DND-41 (cell line): Measurements from ENCODE around the gene MMD2.

ENCODE experiments used
- ATAC-seq: fragments of 200-7000 bp; cut with Tn5 transposase; 3 replicates; pipeline ENCODE4 v1.9.1; 2021; ENCODE audit warnings: low read depth; ENCODE audit not compliant: insufficient read depth
- DNase-seq: peaks from one replicate; pipeline ENCODE4 v3.0.0-alpha.2; 2020
- H2AFZ ChIP-seq: 2 replicates; pipeline ENCODE4 v1.6.0; 2012; ENCODE audit warnings: low read depth, low read length
- H3K27ac ChIP-seq: 2 replicates; pipeline ENCODE4 v1.5.1; 2012; ENCODE audit warnings: low read length, inconsistent platforms
- H3K27me3 ChIP-seq: fragments of 200-600 bp; sonication (generic); 2 replicates; pipeline ENCODE4 v1.6.0; 2012; ENCODE audit warnings: low read length, mild to moderate bottlenecking, inconsistent platforms; ENCODE audit not compliant: insufficient read depth, poor library complexity
- H3K36me3 ChIP-seq: 2 replicates; pipeline ENCODE4 v1.5.1; 2012; ENCODE audit warnings: low read length, inconsistent platforms; ENCODE audit not compliant: insufficient read depth
- H3K4me1 ChIP-seq: 2 replicates; pipeline ENCODE4 v1.5.1; 2012; ENCODE audit warnings: mild to moderate bottlenecking, low read length; ENCODE audit not compliant: insufficient read depth
- H3K4me2 ChIP-seq: 2 replicates; pipeline ENCODE4 v1.6.0; 2012; ENCODE audit warnings: mild to moderate bottlenecking, moderate library complexity, low read length, inconsistent platforms; ENCODE audit not compliant: insufficient read depth
- H3K4me3 ChIP-seq, 2 experiments: fragments of 200-600 bp in 1 of 2; shearing (Covaris generic) in 1 of 2; 2 replicates each; pipeline ENCODE4 v1.5.1; 2012 to 2016; ENCODE audit warnings: inconsistent platforms in 2 of 2, low read length in 2 of 2, mild to moderate bottlenecking in 2 of 2, low read depth in 1 of 2, moderate library complexity in 1 of 2
- H3K79me2 ChIP-seq: 2 replicates; pipeline ENCODE4 v1.6.0; 2012; ENCODE audit warnings: low read length, inconsistent platforms; ENCODE audit not compliant: insufficient read depth
- H3K9ac ChIP-seq: 2 replicates; pipeline ENCODE4 v1.6.0; 2012; ENCODE audit warnings: low read depth, mild to moderate bottlenecking, inconsistent platforms, low read length, moderate library complexity
- H3K9me3 ChIP-seq: 2 replicates; pipeline ENCODE4 v1.5.1; 2012; ENCODE audit warnings: low read length, moderate library complexity, mild to moderate bottlenecking, inconsistent platforms; ENCODE audit not compliant: insufficient read depth, severe bottlenecking
- H4K20me1 ChIP-seq: 2 replicates; pipeline ENCODE4 v1.6.0; 2012; ENCODE audit warnings: low read length; ENCODE audit not compliant: insufficient read depth
- CTCF ChIP-seq: IDR thresholded peaks from 2 replicates; pipeline ENCODE4 v1.5.1; 2012; ENCODE audit warnings: borderline replicate concordance, low read length, moderate library complexity, mild to moderate bottlenecking; ENCODE audit not compliant: poor library complexity, severe bottlenecking; ENCODE audit errors: extremely low read depth
- EZH2 ChIP-seq: IDR thresholded peaks from 3 replicates; pipeline ENCODE4 v1.6.1; 2012; ENCODE audit warnings: borderline replicate concordance, low read depth, mild to moderate bottlenecking, moderate library complexity, low read length, inconsistent platforms; ENCODE audit not compliant: severe bottlenecking

MMD2 gene

GRCh38 chr7:4861673-4862072 is 97.3 kb downstream of the MMD2 start, which contains the start of gene PAPOLB:
TSS of gene PAPOLB (minus strand) at chr7:4862030. CDS start at chr7:4861810, 220 bp downstream.
- TF ChIP-seq CTCF (no peak), EZH2 (no peak)
- H3K4me3 ChIP-seq = no peak within 1 kb of the TSS
- no peak for ATAC-seq
- no peaks in the 10 kb centered on the region for H3K79me2 ChIP-seq
- H3K36me3 ChIP-seq = no peaks in the 10 kb centered on the region
- no peak within 1 kb of the TSS for H3K4me2 ChIP-seq
- no peak within 1 kb of the TSS for H2AFZ ChIP-seq
- no peaks in the 10 kb centered on the region for H4K20me1 ChIP-seq
- H3K27ac ChIP-seq = no peak within 1 kb of the TSS
- peaks cover 21% of the 10 kb centered on the region for H3K27me3 ChIP-seq
- no peaks in the 10 kb centered on the region for H3K4me1 ChIP-seq
- no peak within 1 kb of the TSS for H3K9ac ChIP-seq
- DNase-seq = no peak
- no peaks in the 10 kb centered on the region for H3K9me3 ChIP-seq

DNA sequence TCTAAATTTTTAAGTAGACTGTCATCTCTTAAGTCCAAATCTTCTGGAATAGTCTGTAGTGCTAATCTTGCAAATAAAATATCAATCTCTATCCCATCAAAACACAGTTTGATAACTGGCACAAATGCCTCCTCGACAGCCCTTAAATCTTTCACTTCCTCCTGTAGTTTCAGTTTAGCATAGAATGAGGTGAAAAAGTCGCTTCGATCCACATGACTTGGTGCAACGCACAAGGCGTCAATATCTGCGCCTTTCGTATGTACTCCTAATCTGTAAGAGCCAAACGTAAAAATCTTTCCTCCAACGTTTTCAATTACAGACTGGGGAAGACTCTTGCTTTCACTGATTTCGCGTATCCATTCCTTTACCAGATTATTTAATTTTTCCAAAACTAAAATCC is 97.8 kb downstream of the MMD2 start:
- no peaks in the 10 kb centered on the region for H3K79me2 ChIP-seq

DNA sequence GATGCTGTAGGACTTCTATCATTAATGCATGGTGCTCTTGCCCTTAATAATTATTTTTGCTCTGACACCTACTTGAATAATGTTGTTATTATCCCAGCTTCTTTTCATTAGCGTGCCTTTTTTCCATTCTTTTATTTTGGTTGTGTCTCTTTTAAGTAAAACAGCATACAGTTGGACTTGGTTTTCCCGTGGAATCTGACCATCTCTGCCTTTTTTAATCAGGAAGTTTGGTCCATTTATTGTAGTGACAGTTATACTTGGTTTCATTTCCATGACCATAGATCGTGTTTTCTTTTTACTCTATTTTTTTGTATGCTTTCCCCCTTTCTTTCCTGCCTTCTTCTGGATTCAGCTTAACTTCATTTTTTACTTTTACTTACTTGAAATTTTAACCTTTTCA is 101.8 kb downstream of the MMD2 start:
- Histone ChIP-seq H4K20me1 (no peaks in the 10 kb centered on the region), H3K27me3 (no peaks in the 10 kb centered on the region), H3K9ac (no peak overlapping the region), H3K27ac (no peak overlapping the region), H3K4me2 (no peak overlapping the region), H2AFZ (no peak overlapping the region), H3K4me3 (no peak overlapping the region), H3K4me1 (no peaks in the 10 kb centered on the region), H3K9me3 (no peaks in the 10 kb centered on the region), H3K36me3 (no peaks in the 10 kb centered on the region), H3K79me2 (no peaks in the 10 kb centered on the region)
- DNase-seq (no peak), ATAC-seq (no peak)
- TF ChIP-seq CTCF (no peak), EZH2 (no peak)

More for the DNA sequence above, 97.8 kb downstream of the MMD2 start:
- no peak for ATAC-seq
- no peak for DNase-seq
- Histone ChIP-seq H3K27ac (no peak overlapping the region), H3K36me3 (no peaks in the 10 kb centered on the region), H3K4me1 (no peaks in the 10 kb centered on the region), H3K4me3 (no peak overlapping the region), H3K9ac (no peak overlapping the region), H4K20me1 (no peaks in the 10 kb centered on the region), H3K4me2 (no peak overlapping the region), H2AFZ (no peak overlapping the region), H3K27me3 (peaks cover 21% of the 10 kb centered on the region), H3K9me3 (no peaks in the 10 kb centered on the region)
- TF ChIP-seq EZH2 = no peak
- TF ChIP-seq CTCF = no peak
